ENCODE data around the gene ATG2B. TPM values are rescaled to one million over a fixed set of nuclear protein-coding genes. Genes with fewer than 3 reads are reported as not detected.

Gene ATG2B
- total RNA-seq, 2 donors from 2014 or later: 24.5 to 43.3 TPM

DNA sequence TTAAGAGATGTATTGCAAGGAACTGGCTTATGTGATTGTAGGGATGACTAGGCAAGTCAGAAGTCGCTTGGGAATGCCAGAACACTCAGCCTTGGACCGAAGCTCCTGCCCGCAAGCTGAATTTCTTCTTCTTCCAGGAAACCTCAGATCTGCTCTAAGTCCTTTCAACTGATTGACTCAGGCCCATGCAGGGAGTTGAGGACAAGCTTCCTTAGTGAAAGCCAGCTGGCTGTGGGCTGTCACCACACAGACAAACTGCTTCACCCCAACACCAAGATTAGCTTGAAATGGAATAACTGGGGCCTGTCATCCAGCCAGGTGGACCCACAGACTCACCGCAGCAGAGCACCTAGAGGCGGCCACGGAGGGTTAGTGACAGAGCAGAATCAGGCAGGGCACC lies 133.8 kb downstream of the ATG2B start:
- Histone ChIP-seq H3K36me3 (no peaks in the 10 kb centered on the region), H3K27ac (no peak overlapping the region), H3K27me3 (replicated peaks; ENCODE audit: insufficient read depth) (no peaks in the 10 kb centered on the region), H3K4me3 (no peak overlapping the region), H3K4me1 (replicated peaks) (no peaks in the 10 kb centered on the region), H3K9me3 (no peaks in the 10 kb centered on the region)
- no peak for TF ChIP-seq POLR2AphosphoS5 (IDR thresholded peaks at IDR 0.05)
- no peak for TF ChIP-seq POLR2A (IDR thresholded peaks at IDR 0.05)
- TF ChIP-seq, protein P1, sequence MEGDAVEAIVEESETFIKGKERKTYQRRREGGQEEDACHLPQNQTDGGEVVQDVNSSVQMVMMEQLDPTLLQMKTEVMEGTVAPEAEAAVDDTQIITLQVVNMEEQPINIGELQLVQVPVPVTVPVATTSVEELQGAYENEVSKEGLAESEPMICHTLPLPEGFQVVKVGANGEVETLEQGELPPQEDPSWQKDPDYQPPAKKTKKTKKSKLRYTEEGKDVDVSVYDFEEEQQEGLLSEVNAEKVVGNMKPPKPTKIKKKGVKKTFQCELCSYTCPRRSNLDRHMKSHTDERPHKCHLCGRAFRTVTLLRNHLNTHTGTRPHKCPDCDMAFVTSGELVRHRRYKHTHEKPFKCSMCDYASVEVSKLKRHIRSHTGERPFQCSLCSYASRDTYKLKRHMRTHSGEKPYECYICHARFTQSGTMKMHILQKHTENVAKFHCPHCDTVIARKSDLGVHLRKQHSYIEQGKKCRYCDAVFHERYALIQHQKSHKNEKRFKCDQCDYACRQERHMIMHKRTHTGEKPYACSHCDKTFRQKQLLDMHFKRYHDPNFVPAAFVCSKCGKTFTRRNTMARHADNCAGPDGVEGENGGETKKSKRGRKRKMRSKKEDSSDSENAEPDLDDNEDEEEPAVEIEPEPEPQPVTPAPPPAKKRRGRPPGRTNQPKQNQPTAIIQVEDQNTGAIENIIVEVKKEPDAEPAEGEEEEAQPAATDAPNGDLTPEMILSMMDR (IDR thresholded peaks at IDR 0.05): no peak
- DNase-seq (ENCODE audit: low spot score): no peak
- 95% methylated on average over 6 of the region's 6 CpGs for WGBS
- intact Hi-C loops (cut with DNase I): no loop called here

Small RNA genes within 50 kb of the gene (small RNA-seq; reads per million reads assigned to genes)
- gene RNU2-33P: 0 reads per million in 2 donors

Other genes with a start within 250 kb of the ATG2B start
- 1 to 10 TPM in 1 of 2 donors, under 1 TPM in 1; 0.97 to 1.2 TPM for gene BDKRB2, start 158.5 kb downstream of the ATG2B start, total RNA-seq
- 1 to 10 TPM in 1 of 2 donors, not detected in 1; 2.3 TPM for gene BDKRB1, start 107.1 kb downstream of the ATG2B start, total RNA-seq
- gene GSKIP, start 185 bp upstream of the ATG2B start, total RNA-seq: 10 to 100 TPM; 10.7 to 28.9 TPM
- 1 to 10 TPM; 3.3 to 4.0 TPM for gene AK7, start 28.8 kb upstream of the ATG2B start, total RNA-seq
- gene PAPOLA, start 139.0 kb upstream of the ATG2B start, total RNA-seq: 100 to 1,000 TPM in 1 of 2 donors, 10 to 100 TPM in 1; 98.1 to 130 TPM

Measured in prostate gland (tissue), 2 donors.